BJ (cell line): ENCODE results near the gene GRAMD4. TPM values are rescaled to one million over a fixed set of nuclear protein-coding genes. Genes with fewer than 3 reads are reported as not detected.

Experiments
- CTCF ChIA-PET: fragments of 350-600 bp; formaldehyde crosslinking; extraction: SDS; loops from one replicate; lab custom pipeline; 2021; ENCODE audit warnings: antibody characterized with exemption, inconsistent platforms; lab: Yijun Ruan, JAX
- POLR2A ChIA-PET: fragments of 300-600 bp; sonication (Branson Sonifier 250); formaldehyde crosslinking; extraction: SDS; loops from one replicate; lab custom pipeline; 2021; ENCODE audit warnings: antibody characterized with exemption; lab: Charles Lee
- DNase-seq: peaks from one replicate; pipeline ENCODE4 v3.0.0-alpha.2; 2011; ENCODE audit warnings: low read depth
- H3K27me3 ChIP-seq: 2 replicates; pipeline ENCODE4 v1.6.0; 2011; ENCODE audit warnings: low read length; ENCODE audit not compliant: control insufficient read depth, insufficient read depth
- H3K36me3 ChIP-seq: 2 replicates; pipeline ENCODE4 v1.5.1; 2011; ENCODE audit warnings: low read length; ENCODE audit not compliant: control insufficient read depth, insufficient read depth
- H3K4me3 ChIP-seq: 2 replicates; pipeline ENCODE4 v1.5.1; 2011; ENCODE audit warnings: low read depth, mild to moderate bottlenecking, control low read depth, low read length
- CTCF ChIP-seq: IDR thresholded peaks from 2 replicates; pipeline ENCODE4 v1.5.1; 2011; ENCODE audit warnings: low read depth, mild to moderate bottlenecking, control low read depth, inconsistent platforms, low read length, moderate library complexity; ENCODE audit not compliant: insufficient read depth
- polyA plus RNA-seq: library from polyadenylated mRNA; depleted of rRNA; stranded (reverse); fragments of >200 nt; gene quantifications from 2 replicates; pipeline ENCODE4 v1.2.3, GENCODE V29; 2011

GRAMD4 gene
- polyA plus RNA-seq, 1 experiment = 10.3 TPM

- Histone ChIP-seq H3K4me3 (no peak overlapping the region), H3K36me3 (no peaks in the 10 kb centered on the region), H3K27me3 (no peaks in the 10 kb centered on the region)
- CTCF ChIA-PET = interaction anchor here (1.0 kb wide), 1 partner anchor 49 kb away, joined by 3 read pairs; no protein-coding TSS in a partner anchor
- DNase-seq = no peak
- no peak for TF ChIP-seq CTCF
- POLR2A ChIA-PET = no interaction called here
Measured at GRCh38 chr22:46612341-46612903, 7.8 kb upstream of the GRAMD4 start.

GRCh38 chr22:46612904-46613605, 7.1 kb upstream of the GRAMD4 start:
- Histone ChIP-seq H3K4me3 (no peak overlapping the region), H3K27me3 (no peaks in the 10 kb centered on the region), H3K36me3 (no peaks in the 10 kb centered on the region)
- ChIA-PET POLR2A (no interaction called here), CTCF (interaction anchor here (1.0 kb wide), 1 partner anchor 50 kb away, joined by 3 read pairs; no protein-coding TSS in a partner anchor)
- no peak for DNase-seq
- TF ChIP-seq CTCF = no peak

- Histone ChIP-seq H3K36me3 (no peaks in the 10 kb centered on the region), H3K4me3 (no peak overlapping the region), H3K27me3 (no peaks in the 10 kb centered on the region)
- no peak for DNase-seq
- no peak for TF ChIP-seq CTCF
- CTCF ChIA-PET = no interaction called here
- POLR2A ChIA-PET = no interaction called here
Measured at GRCh38 chr22:46613606-46614021, 6.6 kb upstream of the GRAMD4 start.

GRCh38 chr22:46614025-46614931, 5.9 kb upstream of the GRAMD4 start:
- H3K36me3 ChIP-seq = no peaks in the 10 kb centered on the region
- DNase-seq = no peak
- TF ChIP-seq CTCF = no peak
- POLR2A ChIA-PET = no interaction called here
- no peaks in the 10 kb centered on the region for H3K27me3 ChIP-seq
- CTCF ChIA-PET = no interaction called here
- no peak overlapping the region for H3K4me3 ChIP-seq
